Measurements from ENCODE around the gene TBX5.

Gene TBX5

GRCh38 chr12:114430306-114430705 is 24.4 kb upstream of the TBX5 start:
- no peak for DNase-seq

GRCh38 chr12:114425031-114425626 is 19.2 kb upstream of the TBX5 start:
- DNase-seq, result no peak

- no peak for DNase-seq
Observed at GRCh38 chr12:114420944-114421335, 15.0 kb upstream of the TBX5 start.

GRCh38 chr12:114420182-114420943 is 14.4 kb upstream of the TBX5 start:
- DNase-seq, result no peak

- DNase-seq, result no peak
Observed at GRCh38 chr12:114416028-114416427, 10.1 kb upstream of the TBX5 start.

GRCh38 chr12:114415525-114415868 is 9.6 kb upstream of the TBX5 start:
- DNase-seq, result no peak

GRCh38 chr12:114414866-114415524 is 9.1 kb upstream of the TBX5 start:
- DNase-seq, result no peak

- no peak for DNase-seq
Observed at GRCh38 chr12:114414031-114414865, 8.3 kb upstream of the TBX5 start.

- no peak for DNase-seq
Observed at GRCh38 chr12:114412825-114413749, 7.1 kb upstream of the TBX5 start.

GRCh38 chr12:114412307-114412706 is 6.4 kb upstream of the TBX5 start:
- DNase-seq, result no peak

- DNase-seq, result no peak
Observed at GRCh38 chr12:114411071-114411837, 5.3 kb upstream of the TBX5 start.

- no peak for DNase-seq
Observed at GRCh38 chr12:114409852-114410600, 4.1 kb upstream of the TBX5 start.

- DNase-seq, result no peak
Observed at GRCh38 chr12:114408886-114409851, 3.2 kb upstream of the TBX5 start.

GRCh38 chr12:114408471-114408885 is 2.5 kb upstream of the TBX5 start:
- no peak for DNase-seq

GRCh38 chr12:114407842-114408411 is 2.0 kb upstream of the TBX5 start:
- no peak for DNase-seq

- DNase-seq, result no peak
Observed at GRCh38 chr12:114406984-114407841, 1.3 kb upstream of the TBX5 start.

- no peak for DNase-seq
Observed at GRCh38 chr12:114406316-114406983, 506 bp upstream of the TBX5 start.
